ENCODE measurements around the gene ORC4. TPM values are rescaled to one million over a fixed set of nuclear protein-coding genes. Genes with fewer than 3 reads are reported as not detected.

Gene ORC4
- polyA plus RNA-seq, 3 donors = 30.2 to 34.0 (median 33.1) TPM

GRCh38 chr2:147939313-147939712, 81.2 kb downstream of the ORC4 start:
- WGBS (ENCODE audit: insufficient coverage) = no CpG with 5 or more reads among the region's 1 CpG
- no peaks in the 10 kb centered on the region for H4K20me1 ChIP-seq (ENCODE audit: insufficient read depth, low read length)
- H3K36me3 ChIP-seq (replicated peaks in 1 of 2; ENCODE audit: control insufficient read depth in 1 of 2, insufficient read depth in 2 of 2, low read length in 2 of 2) = peaks cover 30 to 71% of the 10 kb centered on the region in 2 donors
- peaks cover 48 to 76% of the 10 kb centered on the region in 2 donors for H3K36me3 Mint-ChIP-seq
- no peak for DNase-seq
- no peak overlapping the region for H3K4me2 ChIP-seq (replicated peaks; ENCODE audit: extremely low read depth, low read length, poor library complexity, severe bottlenecking)
- no peaks in the 10 kb centered on the region for H3K79me2 ChIP-seq (ENCODE audit: insufficient read depth, low read length)
- TF ChIP-seq CTCF (IDR thresholded peaks at IDR 0.05) = no peak
- H3K4me1 Mint-ChIP-seq = no peaks in the 10 kb centered on the region
- H3K4me3 Mint-ChIP-seq = no peak overlapping the region
- H3K9me3 ChIP-seq (replicated peaks in 1 of 2; ENCODE audit: control insufficient read depth in 1 of 2, insufficient read depth in 1 of 2, low read length in 2 of 2) = no peaks in the 10 kb centered on the region
- H3K9ac ChIP-seq (ENCODE audit: insufficient read depth, low read length, poor library complexity, severe bottlenecking) = no peak overlapping the region
- no peaks in the 10 kb centered on the region for H3K27me3 ChIP-seq (ENCODE audit: control insufficient read depth in 2 of 2, insufficient read depth in 2 of 2, low read length in 2 of 2)
- no peak overlapping the region for H3K4me3 ChIP-seq (replicated peaks in 1 of 3; ENCODE audit: low read depth in 2 of 3, low read length in 3 of 3)
- no peaks in the 10 kb centered on the region for H3K4me1 ChIP-seq (ENCODE audit: control insufficient read depth in 1 of 2, insufficient read depth in 2 of 2, low read length in 2 of 2)
- no peaks in the 10 kb centered on the region for H3K9me3 Mint-ChIP-seq
- intact Hi-C loops (cut with micrococcal nuclease) = loop anchor here in 1 of 2 donors (10.0 kb wide), 2 partner anchors 575 to 1055 kb away; no protein-coding TSS in a partner anchor
- peak overlapping the region in 1 of 7 donors; percentile 26 for H3K27ac Mint-ChIP-seq
- H3K27me3 Mint-ChIP-seq (ENCODE audit: low read depth in 3 of 3) = no peaks in the 10 kb centered on the region
- no peak overlapping the region for H3K27ac ChIP-seq (ENCODE audit: low read depth in 1 of 2, low read length in 2 of 2)
- H2AFZ ChIP-seq (ENCODE audit: insufficient read depth, low read depth, low read length, poor library complexity, severe bottlenecking) = no peak overlapping the region

- H4K20me1 ChIP-seq (ENCODE audit: insufficient read depth, low read length) = no peaks in the 10 kb centered on the region
- no peaks in the 10 kb centered on the region for H3K27me3 ChIP-seq (ENCODE audit: control insufficient read depth in 2 of 2, insufficient read depth in 2 of 2, low read length in 2 of 2)
- intact Hi-C loops (cut with micrococcal nuclease) = loop anchor here (2.0 to 10.0 kb wide), 3 partner anchors 577 to 1057 kb away; no protein-coding TSS in a partner anchor
- H3K4me2 ChIP-seq (replicated peaks; ENCODE audit: extremely low read depth, low read length, poor library complexity, severe bottlenecking) = no peak overlapping the region
- no CpG with 5 or more reads among the region's 3 CpGs for WGBS (ENCODE audit: insufficient coverage)
- peaks cover 30 to 75% of the 10 kb centered on the region in 2 donors for H3K36me3 ChIP-seq (replicated peaks in 1 of 2; ENCODE audit: control insufficient read depth in 1 of 2, insufficient read depth in 2 of 2, low read length in 2 of 2)
- no peak overlapping the region for H2AFZ ChIP-seq (ENCODE audit: insufficient read depth, low read depth, low read length, poor library complexity, severe bottlenecking)
- no peaks in the 10 kb centered on the region for H3K4me1 ChIP-seq (ENCODE audit: control insufficient read depth in 1 of 2, insufficient read depth in 2 of 2, low read length in 2 of 2)
- Mint-ChIP-seq H3K36me3 (peaks cover 50 to 64% of the 10 kb centered on the region in 2 donors), H3K4me3 (no peak overlapping the region), H3K9me3 (no peaks in the 10 kb centered on the region), H3K4me1 (no peaks in the 10 kb centered on the region), H3K27ac (no peak overlapping the region), H3K27me3 (ENCODE audit: low read depth in 3 of 3) (no peaks in the 10 kb centered on the region)
- H3K79me2 ChIP-seq (ENCODE audit: insufficient read depth, low read length) = no peaks in the 10 kb centered on the region
- DNase-seq = peak; percentile 9 to 32 (median 31)
- no peak overlapping the region for H3K4me3 ChIP-seq (replicated peaks in 1 of 3; ENCODE audit: low read depth in 2 of 3, low read length in 3 of 3)
- TF ChIP-seq CTCF (IDR thresholded peaks at IDR 0.05) = peak; percentile 96
- no peak overlapping the region for H3K27ac ChIP-seq (ENCODE audit: low read depth in 1 of 2, low read length in 2 of 2)
- no peaks in the 10 kb centered on the region for H3K9me3 ChIP-seq (replicated peaks in 1 of 2; ENCODE audit: control insufficient read depth in 1 of 2, insufficient read depth in 1 of 2, low read length in 2 of 2)
- H3K9ac ChIP-seq (ENCODE audit: insufficient read depth, low read length, poor library complexity, severe bottlenecking) = no peak overlapping the region
Observed at GRCh38 chr2:147937744-147938349, 82.7 kb downstream of the ORC4 start.

Measured in CD14-positive monocyte (primary cell).